COLO829 (cell line): ENCODE data around the gene AKT3.
A peak's percentile ranks its signal among the peaks of the same experiment; 100 is the strongest.

Source experiments
- DNase-seq: peaks from one replicate; pipeline ENCODE4 v3.0.0; 2012; ENCODE audit warnings: low spot score

The AKT3 gene

GRCh38 chr1:243731301-243731891 is 118.6 kb downstream of the AKT3 start:
- DNase-seq = peak; percentile 93

DNA sequence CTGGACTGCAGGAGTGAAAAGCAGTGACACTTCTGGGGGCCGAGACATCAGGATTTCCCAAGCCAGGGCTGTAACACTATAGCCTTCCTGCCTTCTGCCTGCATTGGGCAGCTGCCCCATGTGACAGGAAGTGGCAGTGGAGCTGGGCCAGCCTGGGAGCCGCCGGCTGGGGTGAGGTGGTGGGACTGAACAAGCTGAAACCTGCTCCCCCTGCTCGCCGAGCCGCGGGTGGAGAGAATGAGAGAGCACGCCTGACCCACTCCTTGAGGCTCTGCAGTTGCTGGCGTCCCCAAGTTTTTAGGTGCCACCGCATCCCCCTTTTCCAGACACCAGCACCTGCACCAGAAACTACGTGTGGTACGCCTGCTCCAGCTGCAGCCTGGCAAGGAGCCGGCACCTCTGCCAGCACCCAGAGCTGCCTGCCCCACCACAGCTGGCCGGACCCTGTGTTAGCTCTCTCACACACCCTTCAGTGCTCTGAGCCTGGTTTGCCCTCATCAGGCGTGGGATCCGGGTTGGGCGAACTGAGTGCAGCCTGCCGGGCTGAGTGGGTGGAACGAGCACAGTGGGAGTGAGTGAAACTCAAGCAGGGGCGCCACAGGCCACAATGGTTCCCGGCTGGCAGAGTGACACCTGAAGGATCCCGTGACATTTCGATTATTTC is 119.4 kb downstream of the AKT3 start:
- peak; percentile 35 for DNase-seq

- no peak for DNase-seq
Measured at GRCh38 chr1:243729956-243730355, 120.1 kb downstream of the AKT3 start.

DNA sequence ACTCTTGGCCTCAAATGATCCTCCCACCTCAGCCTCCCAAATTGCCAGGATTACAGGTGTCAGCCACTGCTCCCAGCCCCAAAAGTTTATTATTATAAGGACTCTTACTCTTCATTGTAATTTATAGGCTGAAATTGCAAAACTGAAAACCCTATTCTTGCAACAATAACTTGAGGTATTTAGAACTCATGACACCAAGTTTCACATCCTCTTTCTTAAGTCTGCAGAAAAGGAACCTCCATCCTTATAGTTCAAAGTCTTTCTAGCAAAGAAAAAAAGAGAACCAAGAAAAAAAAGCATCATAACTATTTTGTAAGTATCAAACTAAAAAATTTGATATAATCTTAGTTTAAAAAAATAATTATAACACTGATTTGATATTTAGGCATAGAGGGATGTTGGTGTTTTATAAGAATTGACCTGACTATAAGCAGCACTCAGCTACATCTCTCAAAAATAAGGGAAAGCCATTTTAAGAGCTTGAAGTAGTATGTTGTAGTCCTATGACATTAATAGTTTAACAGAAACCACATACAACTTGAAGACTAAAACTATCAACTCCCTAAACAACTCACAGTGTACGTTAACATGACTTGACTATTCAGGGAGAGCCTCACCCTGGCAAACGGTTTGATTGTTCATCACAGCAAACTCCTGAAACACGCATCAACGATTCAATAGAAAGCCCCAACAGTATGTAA is 122.4 kb downstream of the AKT3 start:
- DNase-seq = no peak

GRCh38 chr1:243726806-243727502 is 123.1 kb downstream of the AKT3 start:
- no peak for DNase-seq

GRCh38 chr1:243725846-243726245 is 124.2 kb downstream of the AKT3 start:
- no peak for DNase-seq

- no peak for DNase-seq
Measured at GRCh38 chr1:243725075-243725474, 125.0 kb downstream of the AKT3 start.

GRCh38 chr1:243723458-243724043 is 126.5 kb downstream of the AKT3 start:
- DNase-seq = no peak

DNA sequence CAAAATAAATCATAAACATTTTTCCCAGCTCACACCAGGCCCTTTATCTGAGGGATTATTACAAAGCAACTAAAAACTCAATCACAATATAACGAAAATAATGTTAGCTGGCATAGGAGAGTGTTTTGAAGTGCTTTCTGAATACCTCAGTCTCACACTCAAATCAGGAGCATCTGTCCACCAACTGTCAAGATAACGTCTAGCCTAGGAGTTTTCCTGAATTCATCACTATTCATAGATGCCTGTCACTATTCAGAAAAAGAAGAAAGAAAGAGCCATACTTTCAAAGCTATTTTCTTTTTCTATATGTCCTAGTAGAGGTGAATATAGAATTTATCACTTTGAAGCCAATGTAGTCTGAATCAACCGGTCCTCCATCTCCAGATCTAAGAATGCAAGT is 127.0 kb downstream of the AKT3 start:
- no peak for DNase-seq

DNA sequence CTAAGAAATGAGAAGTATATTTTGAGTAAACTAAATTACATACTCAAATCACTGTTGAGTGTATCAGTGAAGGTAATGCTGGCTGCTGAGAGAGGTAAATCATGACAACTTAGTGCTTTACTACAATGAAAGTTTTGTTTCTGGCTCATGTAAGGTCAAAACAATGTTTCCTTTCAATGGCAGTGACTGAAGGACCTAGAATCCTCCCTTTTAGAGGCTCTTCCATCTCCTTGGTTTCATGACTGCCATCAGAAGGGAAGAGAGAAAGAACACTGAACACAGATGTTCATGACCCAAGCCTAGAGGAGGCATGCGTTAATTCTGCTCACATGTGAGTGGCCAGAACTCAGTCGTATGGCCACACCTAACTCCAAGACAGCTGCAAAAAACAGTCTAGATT is 130.6 kb downstream of the AKT3 start:
- DNase-seq = peak; percentile 70

DNA sequence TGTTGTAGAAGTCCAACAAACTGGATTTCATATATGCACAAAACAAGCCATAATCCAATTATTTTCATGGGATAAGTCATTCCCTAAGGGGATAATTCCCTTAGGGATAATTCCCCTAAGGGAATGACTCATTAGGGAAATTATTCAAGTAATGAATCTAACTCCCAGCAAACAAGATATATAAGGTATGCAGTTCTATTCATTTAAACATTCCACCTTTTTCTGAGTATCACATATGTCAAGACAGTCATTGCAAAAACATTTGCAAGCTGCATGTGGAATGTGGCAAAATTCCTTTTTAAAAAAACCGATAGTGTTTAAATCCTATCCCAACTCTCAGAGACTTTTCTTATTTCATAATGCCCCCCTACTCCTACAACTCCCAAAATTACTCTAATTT is 131.2 kb downstream of the AKT3 start:
- DNase-seq = peak; percentile 86

- DNase-seq = no peak
Measured at GRCh38 chr1:243718022-243718421, 132.0 kb downstream of the AKT3 start.

GRCh38 chr1:243716906-243717305 is 133.1 kb downstream of the AKT3 start:
- DNase-seq = no peak

GRCh38 chr1:243715285-243715684 is 134.8 kb downstream of the AKT3 start:
- no peak for DNase-seq

DNA sequence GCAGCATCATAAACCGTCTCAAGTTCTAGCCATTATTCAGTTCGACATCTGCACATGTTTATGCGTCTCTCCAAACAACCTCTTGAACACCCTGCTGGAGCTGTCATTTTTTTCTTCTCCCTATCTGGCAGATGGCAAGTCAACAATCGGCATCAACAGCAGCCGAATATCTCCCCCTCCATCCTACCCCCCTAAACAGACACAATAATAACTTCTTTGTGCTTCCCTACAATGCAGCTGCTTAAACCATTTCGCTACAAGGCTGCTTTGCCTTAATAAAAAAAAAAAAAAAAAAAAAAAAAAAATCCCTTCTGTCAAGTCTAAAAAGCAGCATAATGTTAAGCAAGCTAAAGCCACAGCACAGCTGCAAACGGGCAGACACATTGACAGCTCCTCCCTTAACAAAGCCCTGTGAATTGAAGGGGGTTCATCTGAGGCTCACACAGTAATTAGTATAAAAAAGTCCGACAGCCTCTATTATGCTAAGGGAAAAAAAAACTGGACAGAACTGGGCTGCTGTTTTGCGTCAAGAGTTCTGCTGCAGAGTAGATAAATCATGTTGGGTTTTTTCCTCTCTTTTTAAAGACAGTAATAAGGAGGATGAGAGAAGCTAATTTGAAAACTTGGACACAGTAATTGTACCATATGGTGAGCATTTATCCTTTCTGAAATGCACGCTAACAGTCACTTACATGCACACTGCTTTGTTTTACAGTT is 136.4 kb downstream of the AKT3 start:
- peak; percentile 87 for DNase-seq

DNA sequence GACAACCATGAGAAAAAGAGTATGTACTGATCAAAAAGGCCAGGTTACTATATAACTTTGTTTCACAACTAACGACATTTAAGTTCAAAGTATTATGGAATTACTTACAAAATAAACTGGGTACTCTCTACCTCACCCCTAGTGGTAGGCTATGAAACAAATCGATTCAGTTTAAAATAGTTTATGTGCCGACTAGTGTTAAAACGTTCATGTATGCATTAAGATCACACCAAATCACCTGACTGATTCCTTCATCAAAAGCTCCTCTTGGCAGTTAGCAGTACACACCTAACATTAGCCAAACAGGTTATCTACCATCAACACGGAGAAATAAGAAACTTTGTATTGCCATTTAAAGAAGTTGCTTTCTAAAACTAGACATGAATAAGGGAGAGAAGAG is 137.1 kb downstream of the AKT3 start:
- DNase-seq = no peak

GRCh38 chr1:243712242-243712641 is 137.8 kb downstream of the AKT3 start:
- no peak for DNase-seq

GRCh38 chr1:243710467-243710866 is 139.6 kb downstream of the AKT3 start:
- DNase-seq = no peak

- no peak for DNase-seq
Measured at GRCh38 chr1:243708210-243708609, 141.8 kb downstream of the AKT3 start.

- no peak for DNase-seq
Measured at GRCh38 chr1:243706563-243706962, 143.5 kb downstream of the AKT3 start.

DNA sequence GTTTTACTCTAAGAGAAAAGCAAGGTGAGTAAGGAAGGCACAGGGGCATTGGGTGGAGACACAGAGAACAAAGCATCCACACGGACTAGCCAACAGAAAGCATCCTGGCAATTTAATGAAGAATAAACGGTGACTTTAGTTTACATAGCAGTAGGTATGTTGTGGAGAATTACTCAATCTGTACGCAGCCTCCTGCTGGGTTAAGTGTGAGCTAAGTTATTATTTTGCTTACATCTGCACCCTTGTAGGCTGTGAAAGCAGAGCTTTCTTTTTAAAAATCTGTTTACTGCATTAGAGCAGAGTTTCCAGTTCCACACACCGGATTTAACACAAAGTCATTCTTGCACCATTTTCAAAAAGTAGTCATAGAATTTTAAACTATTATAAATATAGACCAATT is 144.5 kb downstream of the AKT3 start:
- DNase-seq = no peak

- DNase-seq = no peak
Measured at GRCh38 chr1:243701872-243702271, 148.2 kb downstream of the AKT3 start.
